Measurements from ENCODE around the gene THSD4.

THSD4 gene

GRCh38 chr15:71591057-71591456 lies 475.8 kb downstream of the THSD4 start:
- DNase-seq (ENCODE audit: low spot score): no peak

- DNase-seq (ENCODE audit: low spot score): no peak
These were observed 476.9 kb downstream of the THSD4 start for GRCh38 chr15:71592203-71592602.

GRCh38 chr15:71595846-71596553 lies 480.7 kb downstream of the THSD4 start:
- no peak for DNase-seq (ENCODE audit: low spot score)

DNA sequence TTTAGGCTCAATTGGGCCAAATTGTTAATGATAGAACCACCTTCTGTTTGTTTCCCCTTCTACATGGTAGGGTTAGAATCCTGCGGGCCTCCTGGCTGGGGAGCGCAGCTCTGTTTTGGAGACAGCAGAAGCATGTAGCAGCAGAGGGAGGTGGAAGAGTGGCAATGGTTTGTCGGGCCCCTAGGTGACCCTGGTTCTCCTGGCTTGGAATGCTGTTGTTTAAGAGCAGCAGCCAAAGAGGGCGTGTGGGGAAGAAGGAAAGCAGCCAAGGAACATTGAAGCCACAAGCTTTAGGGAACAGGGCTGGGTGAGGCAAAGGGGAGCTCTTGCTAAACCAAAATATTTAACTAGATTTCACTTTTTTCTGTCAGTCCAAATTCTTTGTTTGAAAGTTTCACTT lies 481.4 kb downstream of the THSD4 start:
- peak; percentile 12 for DNase-seq (ENCODE audit: low spot score)

GRCh38 chr15:71597126-71597525 lies 481.9 kb downstream of the THSD4 start:
- no peak for DNase-seq (ENCODE audit: low spot score)

DNA sequence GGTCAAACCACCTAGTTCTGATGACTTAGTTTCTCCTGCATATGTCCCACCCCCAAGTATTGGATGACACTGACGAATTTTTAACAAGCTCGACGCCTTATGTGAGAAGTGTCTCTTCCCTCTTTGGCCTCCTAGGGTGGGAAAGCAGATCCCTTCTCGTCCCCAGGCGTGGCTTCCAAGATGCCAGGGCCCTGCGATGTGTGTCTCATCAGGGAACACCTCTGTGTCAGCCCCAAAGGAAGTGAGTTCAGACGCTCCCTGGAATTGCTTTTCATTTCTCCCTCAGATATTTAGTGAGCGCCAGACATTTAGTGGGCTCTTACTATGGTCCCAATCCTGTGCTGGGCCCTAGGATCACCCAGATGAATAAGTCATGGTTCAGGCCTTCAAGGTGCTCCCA lies 482.4 kb downstream of the THSD4 start:
- DNase-seq (ENCODE audit: low spot score): no peak

DNA sequence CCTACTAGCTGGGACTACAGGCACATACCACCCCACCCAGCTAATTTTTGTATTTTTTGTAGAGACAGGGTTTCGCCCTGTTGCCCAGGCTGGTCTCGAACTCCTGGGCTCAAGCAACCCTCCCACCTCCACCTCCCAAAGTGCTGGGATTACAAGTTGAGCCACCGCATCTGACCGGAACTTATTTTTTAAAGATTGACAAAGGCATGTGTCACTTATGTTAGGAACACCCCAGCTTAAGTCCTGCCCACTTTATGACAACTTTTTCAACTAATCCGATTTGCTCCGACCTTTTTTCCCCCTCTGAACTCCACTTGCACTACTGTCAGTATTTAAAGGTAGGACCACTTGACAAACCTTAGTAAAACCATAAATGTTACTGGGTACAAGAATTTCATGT lies 483.5 kb downstream of the THSD4 start:
- no peak for DNase-seq (ENCODE audit: low spot score)

DNA sequence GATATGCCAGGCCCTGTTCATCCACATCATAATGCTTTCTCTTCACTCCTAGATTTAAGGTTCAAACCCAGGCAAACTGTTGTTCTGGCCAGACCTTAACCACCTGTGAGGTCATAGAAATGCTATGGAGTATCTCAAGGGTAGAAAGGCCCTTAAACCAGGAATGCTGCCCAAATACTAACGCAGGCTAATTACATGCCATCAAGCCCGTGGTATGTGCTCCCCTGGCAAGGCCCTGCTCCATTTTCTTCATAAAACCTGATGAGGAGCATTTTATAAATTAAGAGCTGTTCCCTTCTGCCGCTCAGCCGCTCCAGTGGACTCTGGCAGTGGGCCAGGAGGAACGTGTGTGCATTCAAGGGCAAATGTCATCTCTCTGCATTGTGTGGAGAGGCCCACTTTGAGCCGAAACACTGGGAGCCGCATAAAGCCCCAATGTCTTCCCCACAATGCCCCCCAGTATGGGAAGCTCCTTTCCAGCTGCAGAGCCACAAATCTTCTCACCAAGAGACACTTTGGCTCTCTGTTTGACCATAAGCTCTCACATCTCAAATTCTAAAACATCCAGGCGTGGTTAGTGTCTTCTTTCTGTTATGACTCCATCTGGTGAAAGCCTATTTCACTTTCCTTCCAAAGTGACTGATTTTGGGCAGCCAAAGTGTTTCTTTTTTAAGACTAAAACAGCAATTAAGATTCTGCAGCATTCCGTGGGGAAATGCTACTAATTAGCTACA lies 484.3 kb downstream of the THSD4 start:
- no peak for DNase-seq (ENCODE audit: low spot score)

- no peak for DNase-seq (ENCODE audit: low spot score)
These were observed 485.0 kb downstream of the THSD4 start for GRCh38 chr15:71600237-71600636.

DNA sequence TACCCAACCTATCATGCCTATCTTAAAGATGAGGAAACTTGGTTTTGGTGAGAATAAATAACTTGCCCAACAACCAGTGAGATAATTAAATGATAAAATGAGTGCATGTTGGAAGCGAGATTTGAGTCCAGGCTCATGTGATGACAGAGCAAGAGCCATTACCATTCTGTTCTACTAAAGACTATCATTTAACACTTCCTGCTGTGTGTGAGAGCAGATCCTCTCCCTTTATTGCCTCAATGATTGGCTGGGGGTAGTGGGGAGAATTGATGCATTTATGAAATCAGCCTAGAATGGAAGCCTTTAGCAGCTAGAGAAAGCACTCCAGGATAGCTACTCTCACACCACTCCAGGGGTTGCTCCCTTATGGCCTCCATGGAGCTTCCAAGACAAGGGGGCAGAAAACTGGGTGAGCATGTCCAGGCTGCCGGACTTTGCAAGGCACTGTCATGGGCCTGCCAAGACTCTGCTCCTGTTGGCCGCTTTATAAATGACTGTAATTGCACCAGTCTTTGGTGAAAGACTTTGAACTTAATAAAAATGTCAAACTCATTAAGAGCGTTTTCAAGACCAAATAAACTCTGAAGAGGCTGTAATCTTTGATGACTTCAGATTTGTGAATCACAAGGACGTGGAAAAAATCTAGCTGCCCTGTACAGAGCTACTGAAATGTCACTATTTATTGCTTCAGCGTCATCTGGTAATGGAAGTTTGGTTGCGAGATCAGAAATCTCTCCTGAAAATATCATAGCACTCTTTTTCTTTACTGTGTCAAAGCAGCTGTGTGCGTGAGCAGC lies 486.0 kb downstream of the THSD4 start:
- DNase-seq (ENCODE audit: low spot score): no peak

DNA sequence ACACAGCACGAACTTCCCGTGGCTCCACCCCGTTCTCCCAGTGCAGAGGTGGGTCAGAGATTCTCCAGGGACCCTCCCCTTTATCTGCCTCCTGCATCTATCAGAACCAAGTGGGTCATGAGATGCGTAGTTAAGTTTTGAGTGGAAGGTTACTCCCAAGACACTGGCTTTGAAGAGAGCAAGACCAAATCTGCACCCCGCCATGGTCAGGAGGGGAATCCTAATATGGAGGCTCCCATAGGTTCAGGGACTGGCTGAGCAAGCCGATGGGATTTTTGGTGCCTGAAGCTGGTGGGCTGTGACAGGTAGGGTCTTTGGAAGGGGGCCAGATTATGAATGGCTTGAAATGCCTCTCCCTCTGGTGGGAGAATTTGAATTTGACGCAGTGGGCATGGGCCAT lies 488.1 kb downstream of the THSD4 start:
- no peak for DNase-seq (ENCODE audit: low spot score)

DNA sequence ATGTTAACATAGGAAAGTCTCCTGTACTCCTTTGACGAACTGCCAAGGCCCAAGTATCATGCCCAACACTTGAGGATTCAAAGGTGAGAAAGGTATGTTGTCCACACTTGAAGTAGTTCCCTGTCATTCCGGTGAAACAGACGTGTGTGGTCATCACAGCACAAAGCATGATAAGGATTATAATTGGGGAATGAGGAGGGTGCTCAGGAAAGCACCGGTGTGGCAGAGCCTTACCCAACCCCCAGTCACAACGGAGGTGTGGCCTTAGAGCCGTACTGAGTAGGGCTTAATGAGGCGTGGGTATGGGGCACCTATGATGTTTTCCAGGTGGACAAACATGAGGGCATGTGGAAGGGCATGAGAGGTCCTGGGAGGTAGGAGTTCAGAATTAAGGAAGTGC lies 492.1 kb downstream of the THSD4 start:
- DNase-seq (ENCODE audit: low spot score): no peak

- DNase-seq (ENCODE audit: low spot score): no peak
These were observed 495.7 kb downstream of the THSD4 start for GRCh38 chr15:71610728-71611552.

DNA sequence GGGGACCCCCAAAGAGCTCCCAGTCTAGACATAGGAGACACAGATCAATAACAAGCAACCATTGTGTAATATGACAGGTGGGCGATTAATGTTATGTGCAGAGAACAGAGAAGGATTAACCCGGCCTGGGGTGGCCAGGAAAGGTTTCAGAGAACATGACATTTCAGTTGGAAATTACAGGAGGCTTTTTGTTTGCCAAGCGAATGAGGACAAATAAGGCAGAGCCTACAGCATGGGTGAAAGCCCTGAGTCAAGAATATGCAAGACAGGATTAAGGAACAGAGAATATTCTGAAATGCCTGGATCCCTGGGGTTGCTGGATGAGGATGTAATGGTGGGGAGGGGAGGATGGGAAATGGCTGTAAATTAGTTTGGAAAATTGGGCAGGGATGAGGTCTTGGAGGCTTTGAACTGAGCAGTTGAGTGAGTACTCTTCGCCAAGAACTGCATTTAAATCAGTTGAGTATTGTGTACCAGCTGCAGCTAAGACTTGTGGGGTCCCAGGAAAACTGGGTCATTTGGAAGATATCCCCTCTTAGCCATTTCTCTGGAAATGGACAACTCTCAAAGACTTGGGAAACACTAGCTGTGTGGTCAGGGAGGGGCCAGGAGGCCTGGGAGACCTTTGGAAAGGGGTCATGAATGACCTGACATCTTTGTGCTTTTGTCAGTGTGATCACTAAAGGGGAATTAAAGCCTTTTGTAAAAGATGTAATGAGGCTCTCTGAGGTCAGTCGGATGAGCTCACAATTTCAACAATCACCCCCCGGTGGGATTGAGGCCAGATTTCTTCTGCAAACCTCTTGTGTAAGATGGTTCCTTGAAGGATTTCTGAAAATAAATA lies 496.5 kb downstream of the THSD4 start:
- no peak for DNase-seq (ENCODE audit: low spot score)

DNA sequence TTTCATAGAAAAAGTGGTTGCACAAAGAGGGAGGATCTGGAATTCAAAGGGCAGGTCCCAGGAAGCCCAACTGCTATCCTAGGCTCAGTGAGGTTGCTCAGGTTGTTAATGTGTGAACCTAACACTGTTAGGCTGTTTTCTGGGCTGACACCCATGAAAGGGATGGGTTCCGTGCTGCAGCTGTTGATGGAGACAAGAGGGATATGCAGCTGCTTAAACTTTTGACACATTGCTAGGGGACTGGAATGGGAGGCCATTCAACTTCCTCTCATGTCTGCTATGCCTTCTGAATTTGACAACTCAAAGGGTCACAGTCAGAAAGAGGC lies 497.1 kb downstream of the THSD4 start:
- no peak for DNase-seq (ENCODE audit: low spot score)

DNA sequence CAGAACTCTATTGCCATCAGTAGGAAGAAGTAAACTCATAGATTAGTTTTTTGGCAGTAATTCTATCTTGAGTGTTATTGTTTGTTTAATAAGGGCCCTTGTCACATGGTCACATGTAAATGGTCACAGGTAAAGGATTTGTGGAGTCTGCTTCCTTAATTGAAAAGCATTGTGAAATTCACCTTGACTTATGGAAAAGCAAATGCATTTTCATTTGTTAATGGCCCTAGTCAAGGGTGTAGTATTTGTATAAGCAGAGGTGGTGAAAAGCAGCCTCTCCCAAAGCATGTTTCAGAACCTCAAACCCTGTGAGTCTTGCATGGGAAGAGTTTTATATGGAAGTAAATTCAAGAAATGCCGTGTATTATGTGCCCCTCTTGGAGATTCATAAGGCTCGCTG lies 497.6 kb downstream of the THSD4 start:
- no peak for DNase-seq (ENCODE audit: low spot score)

DNA sequence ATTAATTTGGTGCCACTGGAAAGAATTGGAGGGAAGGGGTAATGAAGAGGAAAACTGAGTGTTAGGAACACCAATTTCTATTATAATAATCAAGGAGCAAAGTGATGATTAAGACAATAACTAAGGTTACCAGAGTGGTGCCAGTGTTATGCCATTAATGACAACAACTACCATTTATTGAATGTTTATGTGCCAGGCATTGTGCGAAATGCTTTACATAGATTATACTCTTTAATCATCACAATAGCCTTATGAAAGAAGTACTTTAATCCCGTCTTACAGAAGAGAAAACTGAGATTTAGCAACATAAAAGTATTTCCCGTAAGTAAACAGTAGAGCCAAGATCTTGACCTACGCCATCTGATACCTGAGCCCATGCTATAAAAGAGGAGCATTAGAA lies 507.8 kb downstream of the THSD4 start:
- DNase-seq (ENCODE audit: low spot score): no peak

DNA sequence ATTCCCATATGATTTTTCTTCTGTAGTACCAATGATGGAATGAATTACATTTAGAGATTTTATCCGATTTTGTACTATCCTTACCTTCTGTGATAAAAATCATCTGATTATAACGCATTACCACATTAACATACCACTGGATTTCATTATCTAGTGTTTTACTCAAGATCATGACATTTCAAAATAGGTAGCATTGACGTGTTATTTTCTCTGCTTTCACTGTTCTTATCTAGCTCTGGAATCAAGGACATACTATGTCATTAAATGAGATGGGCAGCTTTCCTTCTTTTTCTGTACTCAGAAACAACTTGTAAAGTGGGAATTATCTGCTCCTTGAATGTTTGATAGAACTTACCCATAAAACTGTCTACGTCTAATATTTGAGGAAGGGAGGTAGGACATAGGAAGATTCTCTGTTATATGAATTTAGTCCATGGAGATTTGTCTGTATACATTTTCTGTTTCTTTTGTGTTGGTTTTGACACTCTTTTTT lies 511.4 kb downstream of the THSD4 start:
- DNase-seq (ENCODE audit: low spot score): no peak

GRCh38 chr15:71627188-71627587 lies 511.9 kb downstream of the THSD4 start:
- DNase-seq (ENCODE audit: low spot score): no peak

GRCh38 chr15:71627604-71628003 lies 512.3 kb downstream of the THSD4 start:
- DNase-seq (ENCODE audit: low spot score): no peak

Measured in LoVo (cell line).